NCI-H146 treated with DMSO at 0.1 percent for 48 hours (cell line): ENCODE results near the gene MERTK.

Experiments
- DNase-seq: peaks from one replicate; lab custom pipeline; 2025; ENCODE audit not compliant: unreplicated experiment; lab: John Stamatoyannopoulos, UW

The MERTK gene

DNA sequence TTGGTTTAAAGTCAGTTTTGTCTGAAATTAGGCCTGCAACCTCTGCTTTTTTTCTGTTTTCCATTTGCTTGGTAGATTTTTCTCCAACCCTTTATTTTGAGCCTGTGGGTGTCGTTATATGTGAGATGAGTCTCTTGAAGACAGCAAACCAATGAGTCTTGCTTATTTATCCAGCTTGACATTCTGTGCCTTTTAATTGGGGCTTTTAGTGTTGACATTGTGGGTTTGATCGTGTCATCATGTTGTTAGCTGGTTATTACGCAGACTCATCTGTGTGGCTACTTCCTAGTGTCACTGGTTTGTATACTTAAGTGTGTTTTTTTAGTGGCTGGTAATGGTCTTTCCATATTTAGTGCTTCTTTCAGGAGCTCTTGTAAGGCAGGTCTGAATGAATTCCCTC, 175.5 kb downstream of the MERTK start:
- DNase-seq = no peak

GRCh38 chr2:112074506-112074905, 176.1 kb downstream of the MERTK start:
- no peak for DNase-seq

- no peak for DNase-seq
These were observed 177.3 kb downstream of the MERTK start for GRCh38 chr2:112075490-112076260.

- DNase-seq = no peak
These were observed 179.4 kb downstream of the MERTK start for GRCh38 chr2:112077814-112078213.
